Fibroblast of lung (primary cell): ENCODE measurements around the gene RAI1. TPM values are rescaled to one million over a fixed set of nuclear protein-coding genes. Genes with fewer than 3 reads are reported as not detected.

Source experiments
- DNase-seq, 2 donors: peaks; one replicate each; pipeline versions ENCODE4 v3.0.0 to v3.0.0-alpha.2; 2010; ENCODE audit warnings: low read depth in 2 of 2
- H2AFZ ChIP-seq: 2 replicates; pipeline ENCODE4 v1.5.1; 2012; ENCODE audit warnings: low read length, control low read depth, inconsistent platforms
- H3K27ac ChIP-seq: 2 replicates; pipeline ENCODE4 v1.5.1; 2011; ENCODE audit warnings: low read length, control low read depth; ENCODE audit not compliant: insufficient read depth
- H3K27me3 ChIP-seq: 2 replicates; pipeline ENCODE4 v1.5.1; 2011; ENCODE audit warnings: mild to moderate bottlenecking, low read length; ENCODE audit not compliant: control insufficient read depth, insufficient read depth
- H3K36me3 ChIP-seq: 2 replicates; pipeline ENCODE4 v1.5.1; 2011; ENCODE audit warnings: low read length; ENCODE audit not compliant: control insufficient read depth, insufficient read depth
- H3K4me1 ChIP-seq: 2 replicates; pipeline ENCODE4 v1.5.1; 2011; ENCODE audit warnings: low read length; ENCODE audit not compliant: control insufficient read depth, insufficient read depth; ENCODE audit errors: extremely low read depth
- H3K4me2 ChIP-seq: 2 replicates; pipeline ENCODE4 v1.5.1; 2011; ENCODE audit warnings: low read length, control low read depth; ENCODE audit not compliant: insufficient read depth; ENCODE audit errors: extremely low read depth
- H3K4me3 ChIP-seq, 4 experiments: fragments of 200-600 bp in 1 of 4; sonication (generic) in 1 of 4; replicated peaks in 1 of 4; 2 replicates each; pipeline ENCODE4 v1.5.1; 2011 to 2016; ENCODE audit warnings: low read length in 4 of 4, low read depth in 3 of 4, mild to moderate bottlenecking in 3 of 4, control low read depth in 2 of 4, inconsistent platforms in 1 of 4, mixed read lengths in 1 of 4; ENCODE audit not compliant: insufficient read depth in 1 of 4; ENCODE audit errors: control extremely low read depth in 1 of 4
- H3K79me2 ChIP-seq: 2 replicates; pipeline ENCODE4 v1.5.1; 2012; ENCODE audit warnings: mild to moderate bottlenecking, low read length, inconsistent platforms; ENCODE audit not compliant: control insufficient read depth, insufficient read depth
- H3K9ac ChIP-seq: 2 replicates; pipeline ENCODE4 v1.5.1; 2011; ENCODE audit warnings: mild to moderate bottlenecking, low read length, control low read depth; ENCODE audit not compliant: insufficient read depth
- H3K9me3 ChIP-seq: 2 replicates; pipeline ENCODE4 v1.5.1; 2012; ENCODE audit warnings: low read depth, low read length; ENCODE audit not compliant: control insufficient read depth, insufficient read depth
- H4K20me1 ChIP-seq: 2 replicates; pipeline ENCODE4 v1.5.1; 2011; ENCODE audit warnings: low read length; ENCODE audit not compliant: control insufficient read depth, insufficient read depth; ENCODE audit errors: extremely low read depth
- EZH2 ChIP-seq: IDR thresholded peaks from 2 replicates; pipeline ENCODE4 v1.5.1; 2012; ENCODE audit warnings: low read length, control low read depth, mild to moderate bottlenecking; ENCODE audit errors: missing control alignments
- polyA plus RNA-seq, 2 donors: library from polyadenylated mRNA; depleted of rRNA in 1 of 2; stranded (reverse) in 1 of 2; unstranded in 1 of 2; fragments of >200 nt; gene quantifications; 2 replicates each; pipeline ENCODE4 v1.2.1, GENCODE V29; 2011 to 2012; ENCODE audit warnings: missing spikeins in 1 of 2
- total RNA-seq: library from RNA; depleted of rRNA; stranded (reverse); fragments of >200 nt; gene quantifications from 2 replicates; pipeline ENCODE4 v1.2.1, GENCODE V29; 2014
- TF ChIP-seq, protein P1 (sequence below), 2 donors: IDR thresholded peaks in 1 of 2; conservative IDR thresholded peaks in 1 of 2; 1 replicate in 1 of 2; 2 replicates in 1 of 2; pipeline ENCODE4 v1.5.1; 2011 to 2012; ENCODE audit warnings: low read length in 2 of 2, control low read depth in 1 of 2, inconsistent platforms in 1 of 2, low read depth in 1 of 2, mild to moderate bottlenecking in 1 of 2

Gene RAI1
- total and polyA plus RNA-seq, 2 donors (not counting 1 experiment from before 2014, with no cell fraction given), result 2.1 to 6.6 TPM

DNA sequence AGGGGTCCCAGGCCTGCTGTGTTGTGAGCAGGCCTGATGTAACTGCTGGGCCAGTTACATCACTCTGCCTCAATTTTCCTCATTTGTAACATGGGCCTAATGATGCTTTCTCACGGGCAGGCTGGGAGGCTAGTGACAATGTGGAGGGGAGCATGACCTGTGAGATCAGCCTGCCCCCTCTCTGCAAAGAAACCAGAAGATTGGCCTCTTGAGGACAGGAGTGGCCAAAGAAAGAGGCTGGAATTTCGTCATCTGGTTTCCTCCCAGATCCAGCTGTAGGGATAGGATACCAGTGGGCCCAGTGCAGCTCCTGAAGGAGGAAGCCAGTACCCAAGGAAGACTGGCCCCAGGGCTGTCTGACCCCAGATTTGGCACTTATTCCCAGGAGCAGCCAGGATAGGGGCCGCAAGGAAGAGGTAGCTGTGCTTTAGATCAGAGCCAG is 156.1 kb downstream of the RAI1 start:
- Histone ChIP-seq H4K20me1 (no peaks in the 10 kb centered on the region), H3K27me3 (no peaks in the 10 kb centered on the region), H3K4me1 (peaks cover 46% of the 10 kb centered on the region), H3K9me3 (no peaks in the 10 kb centered on the region), H3K27ac (peak overlapping the region; percentile 96), H3K4me2 (peak overlapping the region; percentile 48), H3K4me3 (peak overlapping the region in 1 of 4 experiments; percentile 83), H3K79me2 (peaks cover 32% of the 10 kb centered on the region), H3K36me3 (no peaks in the 10 kb centered on the region), H2AFZ (no peak overlapping the region), H3K9ac (peak overlapping the region; percentile 95)
- TF ChIP-seq EZH2, result no peak
- TF ChIP-seq, protein P1, sequence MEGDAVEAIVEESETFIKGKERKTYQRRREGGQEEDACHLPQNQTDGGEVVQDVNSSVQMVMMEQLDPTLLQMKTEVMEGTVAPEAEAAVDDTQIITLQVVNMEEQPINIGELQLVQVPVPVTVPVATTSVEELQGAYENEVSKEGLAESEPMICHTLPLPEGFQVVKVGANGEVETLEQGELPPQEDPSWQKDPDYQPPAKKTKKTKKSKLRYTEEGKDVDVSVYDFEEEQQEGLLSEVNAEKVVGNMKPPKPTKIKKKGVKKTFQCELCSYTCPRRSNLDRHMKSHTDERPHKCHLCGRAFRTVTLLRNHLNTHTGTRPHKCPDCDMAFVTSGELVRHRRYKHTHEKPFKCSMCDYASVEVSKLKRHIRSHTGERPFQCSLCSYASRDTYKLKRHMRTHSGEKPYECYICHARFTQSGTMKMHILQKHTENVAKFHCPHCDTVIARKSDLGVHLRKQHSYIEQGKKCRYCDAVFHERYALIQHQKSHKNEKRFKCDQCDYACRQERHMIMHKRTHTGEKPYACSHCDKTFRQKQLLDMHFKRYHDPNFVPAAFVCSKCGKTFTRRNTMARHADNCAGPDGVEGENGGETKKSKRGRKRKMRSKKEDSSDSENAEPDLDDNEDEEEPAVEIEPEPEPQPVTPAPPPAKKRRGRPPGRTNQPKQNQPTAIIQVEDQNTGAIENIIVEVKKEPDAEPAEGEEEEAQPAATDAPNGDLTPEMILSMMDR (conservative IDR thresholded peaks at IDR 0.05 in 1 of 2, IDR thresholded peaks at IDR 0.05 in 1 of 2; ENCODE audit: low read depth in 1 of 2, low read length in 2 of 2), result no peak
- peak; percentile 79 to 85 for DNase-seq

DNA sequence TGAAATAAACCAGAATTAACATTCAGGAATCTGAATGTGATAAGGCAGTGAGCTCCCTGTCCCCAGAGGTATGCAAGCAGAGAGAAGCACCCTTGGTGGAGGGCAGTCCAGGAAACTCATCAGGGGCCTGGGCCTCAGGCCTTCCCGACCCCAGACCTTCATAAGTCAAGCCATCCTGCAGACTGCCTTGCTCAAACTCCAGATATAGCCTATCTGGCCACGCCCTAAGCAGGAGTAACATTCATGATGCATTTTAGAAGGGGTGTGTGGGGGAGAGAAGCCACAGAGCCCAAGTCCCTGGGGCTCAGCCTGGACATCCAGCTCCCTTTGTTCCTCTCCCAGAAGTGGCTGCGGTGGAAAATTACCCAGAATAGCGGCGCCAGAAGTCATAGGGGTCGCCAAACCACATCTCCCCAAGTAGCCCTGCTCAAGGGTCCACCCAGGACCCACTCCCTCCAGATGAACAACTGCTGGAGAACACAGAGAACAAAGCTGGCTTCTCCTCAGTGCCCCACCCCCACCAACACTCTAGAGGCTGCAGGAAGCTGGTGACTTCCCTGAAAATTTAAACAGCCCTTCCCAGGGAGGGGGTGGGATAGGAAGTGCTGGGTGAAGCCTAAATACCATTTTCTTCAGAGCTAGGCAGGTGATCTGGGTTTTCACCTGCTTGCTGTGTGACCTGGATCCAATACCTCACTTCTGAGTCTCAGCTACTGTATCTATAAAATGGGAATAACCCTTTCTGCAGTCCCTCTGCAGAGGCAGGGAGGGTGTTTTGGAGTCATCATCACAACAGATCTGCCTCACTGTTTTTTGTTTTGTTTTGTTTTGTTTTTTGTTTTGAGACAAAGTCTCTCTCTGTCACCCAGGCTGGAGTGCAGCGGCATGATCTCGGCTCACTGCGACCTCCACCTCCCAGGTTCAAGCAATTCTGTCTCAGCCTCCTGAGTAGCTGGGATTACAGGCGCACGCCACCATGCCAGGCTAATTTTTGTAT is 157.0 kb downstream of the RAI1 start:
- Histone ChIP-seq H3K27ac (peak overlapping the region; percentile 96), H3K27me3 (no peaks in the 10 kb centered on the region), H3K36me3 (no peaks in the 10 kb centered on the region), H4K20me1 (no peaks in the 10 kb centered on the region), H3K4me1 (peaks cover 46% of the 10 kb centered on the region), H3K4me3 (no peak overlapping the region), H3K9me3 (no peaks in the 10 kb centered on the region), H2AFZ (no peak overlapping the region), H3K79me2 (peaks cover 28% of the 10 kb centered on the region), H3K9ac (no peak overlapping the region), H3K4me2 (no peak overlapping the region)
- TF ChIP-seq, protein P1 (conservative IDR thresholded peaks at IDR 0.05 in 1 of 2, IDR thresholded peaks at IDR 0.05 in 1 of 2; ENCODE audit: low read depth in 1 of 2, low read length in 2 of 2), result no peak
- TF ChIP-seq EZH2, result no peak
- peak; percentile 39 to 49 for DNase-seq
